GM19043 (cell line): ENCODE results near the gene LRRFIP1.

ENCODE experiments used
- ATAC-seq: cut with Tn5 transposase; IDR thresholded peaks from one replicate; pipeline ENCODE4 v1.9.1; 2021; ENCODE audit warnings: low read depth; ENCODE audit not compliant: unreplicated experiment

Gene LRRFIP1

GRCh38 chr2:237698358-237698694 is 70.9 kb downstream of the LRRFIP1 start:
- no peak for ATAC-seq

- no peak for ATAC-seq
Observed at GRCh38 chr2:237699870-237700511, 72.6 kb downstream of the LRRFIP1 start.

- no peak for ATAC-seq
Observed at GRCh38 chr2:237700512-237701032, 73.2 kb downstream of the LRRFIP1 start.

- ATAC-seq, result no peak
Observed at GRCh38 chr2:237701033-237701858, 73.9 kb downstream of the LRRFIP1 start.

- no peak for ATAC-seq
Observed at GRCh38 chr2:237701859-237702390, 74.5 kb downstream of the LRRFIP1 start.

- ATAC-seq, result no peak
Observed at GRCh38 chr2:237702441-237703391, 75.3 kb downstream of the LRRFIP1 start.

- no peak for ATAC-seq
Observed at GRCh38 chr2:237704501-237705434, 77.4 kb downstream of the LRRFIP1 start.

- ATAC-seq, result no peak
Observed at GRCh38 chr2:237706257-237706656, 78.9 kb downstream of the LRRFIP1 start.

GRCh38 chr2:237708065-237708398 is 80.6 kb downstream of the LRRFIP1 start:
- no peak for ATAC-seq

- ATAC-seq, result no peak
Observed at GRCh38 chr2:237708491-237708890, 81.1 kb downstream of the LRRFIP1 start.

- no peak for ATAC-seq
Observed at GRCh38 chr2:237708961-237709360, 81.6 kb downstream of the LRRFIP1 start.

- no peak for ATAC-seq
Observed at GRCh38 chr2:237711458-237712150, 84.2 kb downstream of the LRRFIP1 start.

- no peak for ATAC-seq
Observed at GRCh38 chr2:237712477-237713377, 85.3 kb downstream of the LRRFIP1 start.

- ATAC-seq, result no peak
Observed at GRCh38 chr2:237714690-237715458, 87.5 kb downstream of the LRRFIP1 start.

GRCh38 chr2:237715459-237715947 is 88.1 kb downstream of the LRRFIP1 start:
- no peak for ATAC-seq

GRCh38 chr2:237716011-237716410 is 88.6 kb downstream of the LRRFIP1 start:
- ATAC-seq, result no peak
